Measurements from ENCODE around the gene ZDHHC11B.
"Not testable (repeated sequence)": the region's sequence is repeated elsewhere in the genome, so short reads cannot be mapped to it uniquely, and the experiment has no call there.

ZDHHC11B gene

GRCh38 chr5:686172-686523 is 98.4 kb downstream of the ZDHHC11B start:
- not testable (repeated sequence) for DNase-seq (ENCODE audit: low read depth in 2 of 2)

- DNase-seq (ENCODE audit: low read depth in 2 of 2) = no peak
Measured at GRCh38 chr5:685262-686171, 99.0 kb downstream of the ZDHHC11B start.

GRCh38 chr5:684751-685216 is 99.7 kb downstream of the ZDHHC11B start:
- DNase-seq (ENCODE audit: low read depth in 2 of 2) = no peak

- DNase-seq (ENCODE audit: low read depth in 2 of 2) = no peak
Measured at GRCh38 chr5:683551-684481, 100.7 kb downstream of the ZDHHC11B start.

- not testable (repeated sequence) for DNase-seq (ENCODE audit: low read depth in 2 of 2)
Measured at GRCh38 chr5:682651-683358, 101.7 kb downstream of the ZDHHC11B start.

GRCh38 chr5:682216-682615 is 102.3 kb downstream of the ZDHHC11B start:
- not testable (repeated sequence) for DNase-seq (ENCODE audit: low read depth in 2 of 2)

DNA sequence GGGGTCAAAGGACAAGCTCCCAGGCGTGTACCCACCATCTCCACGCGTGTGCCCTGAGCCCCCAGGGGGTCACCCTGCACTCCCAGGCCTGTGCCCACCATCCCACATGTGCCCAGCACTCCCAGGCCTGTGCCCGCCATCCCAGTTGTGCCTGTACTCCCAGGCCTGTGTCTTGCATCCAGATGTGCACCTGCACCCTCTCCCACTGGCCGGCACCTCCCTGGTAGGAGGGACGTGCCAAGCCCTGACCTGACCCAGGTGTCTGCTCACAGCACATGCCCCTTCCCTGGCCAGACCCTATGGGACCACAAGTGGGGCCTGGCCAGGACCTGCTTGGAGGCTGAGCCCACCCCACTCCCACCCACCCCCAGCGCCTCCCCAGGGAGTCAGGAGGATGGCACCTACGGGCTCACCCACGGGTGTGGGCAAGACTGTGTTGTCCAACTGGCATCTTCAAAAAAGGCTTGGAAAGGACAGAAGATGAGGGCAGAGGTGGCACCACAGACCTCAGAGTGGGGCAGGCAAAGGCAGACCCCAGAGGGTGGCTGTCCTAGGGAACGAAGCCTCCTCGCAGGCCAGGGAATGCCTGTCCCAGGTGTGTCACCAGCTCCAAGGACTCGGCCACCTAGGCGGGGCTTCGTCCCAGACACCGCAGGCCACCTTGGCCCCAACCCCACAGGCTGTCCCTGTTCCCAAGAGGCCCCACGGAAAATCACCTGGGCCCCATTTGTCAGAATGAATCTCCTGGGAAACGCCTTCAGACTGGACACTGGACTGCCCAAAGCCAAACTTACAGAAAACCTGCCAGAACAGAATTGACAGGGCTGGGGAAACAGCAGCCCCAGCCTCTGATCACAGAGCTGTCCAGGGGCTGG is 103.0 kb downstream of the ZDHHC11B start:
- DNase-seq (ENCODE audit: low read depth in 2 of 2) = not testable (repeated sequence)

GRCh38 chr5:680836-681235 is 103.7 kb downstream of the ZDHHC11B start:
- DNase-seq (ENCODE audit: low read depth in 2 of 2) = not testable (repeated sequence)

DNA sequence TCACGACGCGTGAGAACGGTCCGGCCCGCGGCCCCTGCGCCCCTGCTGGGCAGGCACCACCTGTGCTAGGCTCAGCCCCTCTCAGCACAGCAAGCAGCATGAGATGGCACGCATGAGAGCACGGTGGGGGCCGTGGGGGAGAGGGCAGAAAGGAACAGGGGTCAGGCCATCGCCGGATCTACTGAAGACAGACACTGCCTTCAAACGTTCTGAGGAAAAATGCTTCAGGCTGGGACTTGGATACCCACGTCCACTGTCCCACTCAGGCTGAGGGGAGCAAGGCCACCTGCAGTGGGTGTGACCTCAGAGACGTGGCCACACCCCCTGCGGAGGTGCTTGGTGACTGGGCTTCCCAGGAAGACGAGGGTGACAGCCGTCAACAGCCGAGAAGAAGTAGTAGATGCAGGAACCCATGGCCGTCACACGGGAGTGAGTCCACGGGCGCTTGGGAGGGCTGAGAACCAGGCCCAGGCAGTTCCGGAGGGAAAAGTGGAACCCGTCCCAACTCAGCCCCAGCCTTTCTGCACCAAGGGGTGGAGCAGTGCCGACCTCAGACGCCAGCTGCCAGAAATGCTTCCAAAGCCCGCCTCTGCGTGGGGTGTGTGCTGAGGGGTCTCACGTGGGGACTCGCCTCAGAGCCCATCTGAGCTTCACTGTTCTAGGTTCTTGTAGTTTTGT is 104.3 kb downstream of the ZDHHC11B start:
- not testable (repeated sequence) for DNase-seq (ENCODE audit: low read depth in 2 of 2)

DNA sequence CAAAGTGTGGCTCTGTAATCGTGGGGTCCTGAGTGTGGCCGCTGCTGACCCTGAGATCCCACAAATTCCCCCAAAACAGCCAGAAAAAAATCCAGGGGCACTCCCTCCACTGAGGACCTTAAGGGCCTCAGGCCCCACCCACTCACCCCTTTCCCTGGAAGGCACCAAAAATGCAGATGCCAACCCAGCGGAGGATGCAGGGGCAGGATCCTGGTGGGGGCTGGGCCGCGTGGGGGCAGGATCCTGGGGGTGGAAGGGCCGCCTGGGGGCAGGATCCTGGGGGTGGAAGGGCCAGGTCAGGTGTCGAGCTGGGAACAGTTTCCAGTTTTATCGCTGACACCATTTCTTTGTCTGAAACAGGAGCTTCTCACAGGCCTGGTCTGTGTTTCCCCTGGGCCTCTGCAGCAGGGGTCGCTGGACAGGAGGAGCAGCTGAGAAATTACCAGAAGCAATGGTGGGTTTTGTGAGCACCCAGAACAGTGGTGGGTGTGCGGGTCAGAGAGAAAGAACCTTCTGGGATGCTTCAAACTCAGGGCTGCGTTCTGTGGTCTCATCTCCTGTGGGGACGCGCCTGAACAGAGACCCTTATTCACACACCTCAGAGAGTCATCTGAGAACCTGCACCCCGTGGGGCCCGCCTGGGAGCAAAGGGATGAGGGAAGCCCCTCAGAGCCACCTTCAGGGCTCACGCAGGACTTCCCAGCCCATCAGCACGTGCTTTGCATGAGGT is 105.2 kb downstream of the ZDHHC11B start:
- DNase-seq (ENCODE audit: low read depth in 2 of 2) = not testable (repeated sequence)

DNA sequence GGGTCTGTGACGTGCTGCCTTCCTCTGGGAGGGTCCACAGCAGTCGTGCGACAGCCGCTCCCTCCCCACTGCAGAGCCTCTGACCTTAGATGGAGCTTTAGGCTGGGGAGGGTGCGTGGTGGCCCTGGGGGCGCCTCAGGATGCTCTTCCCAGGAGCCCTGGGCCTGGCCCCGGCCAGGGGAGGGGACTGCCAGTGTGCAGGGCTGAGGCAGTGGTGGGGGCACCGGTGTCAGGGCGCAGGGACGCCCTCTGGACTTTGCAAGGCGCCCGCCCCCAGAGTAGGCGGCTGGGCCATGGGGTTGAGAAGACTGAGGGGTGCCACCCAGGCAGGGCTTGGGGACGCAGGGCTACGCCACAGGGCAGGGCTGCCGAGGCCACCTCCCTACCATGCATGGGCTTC is 106.0 kb downstream of the ZDHHC11B start:
- DNase-seq (ENCODE audit: low read depth in 2 of 2) = not testable (repeated sequence)

GRCh38 chr5:677131-678101 is 107.1 kb downstream of the ZDHHC11B start:
- no peak for DNase-seq (ENCODE audit: low read depth in 2 of 2)

- DNase-seq (ENCODE audit: low read depth in 2 of 2) = no peak
Measured at GRCh38 chr5:676699-677076, 107.8 kb downstream of the ZDHHC11B start.

- DNase-seq (ENCODE audit: low read depth in 2 of 2) = no peak
Measured at GRCh38 chr5:675871-676698, 108.4 kb downstream of the ZDHHC11B start.

GRCh38 chr5:675111-675870 is 109.2 kb downstream of the ZDHHC11B start:
- DNase-seq (ENCODE audit: low read depth in 2 of 2) = no peak

GRCh38 chr5:674630-675011 is 109.9 kb downstream of the ZDHHC11B start:
- no peak for DNase-seq (ENCODE audit: low read depth in 2 of 2)

Measured in stimulated activated CD4-positive, alpha-beta T cell treated with anti-CD3 and anti-CD28 coated beads, Interleukin-1b, Interleukin-23, amount 100 ng/mL, for 4 hours (primary cell).